ENCODE results near the gene RNF220. TPM values are rescaled to one million over a fixed set of nuclear protein-coding genes. Genes with fewer than 3 reads are reported as not detected.

Gene RNF220
- polyA plus RNA-seq, 1 donor (not counting 4 experiments of a cell fraction or from before 2014, with no cell fraction given): 42.7 TPM

- dilution Hi-C loops (cut with MboI; ENCODE audit: extremely low pct_ligation_motif_present, low sequenced_read_pairs): no loop called here
- Histone ChIP-seq H3K79me2 (ENCODE audit: control insufficient read depth, insufficient read depth, low read length) (no peaks in the 10 kb centered on the region), H3K4me2 (ENCODE audit: control insufficient read depth, extremely low read depth, insufficient read depth, low read depth, low read length) (no peak overlapping the region), H4K20me1 (ENCODE audit: control insufficient read depth, extremely low read depth, insufficient read depth, low read length) (no peaks in the 10 kb centered on the region), H3K4me1 (ENCODE audit: control insufficient read depth, extremely low read depth, insufficient read depth, low read length) (no peaks in the 10 kb centered on the region), H3K36me3 (ENCODE audit: control insufficient read depth in 2 of 2, extremely low read depth in 1 of 2, insufficient read depth in 2 of 2, low read length in 2 of 2) (no peaks in the 10 kb centered on the region), H3K9ac (ENCODE audit: control insufficient read depth, extremely low read depth, insufficient read depth, low read length) (no peak overlapping the region), H3K9me3 (ENCODE audit: control insufficient read depth, low read depth, low read length) (no peaks in the 10 kb centered on the region), H3K9me1 (ENCODE audit: control insufficient read depth, extremely low read depth, insufficient read depth, low read length) (no peaks in the 10 kb centered on the region), H3K27me3 (ENCODE audit: control insufficient read depth, extremely low read depth, insufficient read depth, low read length) (peaks cover 7% of the 10 kb centered on the region), H2AFZ (ENCODE audit: control insufficient read depth, low read length) (no peak overlapping the region), H3K27ac (ENCODE audit: control insufficient read depth, insufficient read depth, low read length) (no peak overlapping the region), H3K4me3 (ENCODE audit: control insufficient read depth in 2 of 3, extremely low read depth in 1 of 3, insufficient read depth in 2 of 3, low read depth in 1 of 3, low read length in 3 of 3) (no peak overlapping the region)
- DNase-seq (ENCODE audit: low read depth, low spot score) (no peak), FAIRE-seq (no peak)
- no peak for TF ChIP-seq CTCF (optimal IDR thresholded peaks at IDR 0.05 in 1 of 3, IDR thresholded peaks at IDR 0.05 in 1 of 3, conservative IDR thresholded peaks at IDR 0.05 in 1 of 3; ENCODE audit: extremely low read depth in 1 of 3, insufficient read depth in 2 of 3, low read length in 3 of 3)
- no peak for TF ChIP-seq EZH2 (IDR thresholded peaks at IDR 0.05; ENCODE audit: low read length)
Measured at GRCh38 chr1:44693900-44694299, 288.8 kb downstream of the RNF220 start.

- H3K27me3 ChIP-seq (ENCODE audit: control insufficient read depth, extremely low read depth, insufficient read depth, low read length): peaks cover 7% of the 10 kb centered on the region
- no peaks in the 10 kb centered on the region for H4K20me1 ChIP-seq (ENCODE audit: control insufficient read depth, extremely low read depth, insufficient read depth, low read length)
- no peak overlapping the region for H2AFZ ChIP-seq (ENCODE audit: control insufficient read depth, low read length)
- no peaks in the 10 kb centered on the region for H3K9me1 ChIP-seq (ENCODE audit: control insufficient read depth, extremely low read depth, insufficient read depth, low read length)
- no peaks in the 10 kb centered on the region for H3K36me3 ChIP-seq (ENCODE audit: control insufficient read depth in 2 of 2, extremely low read depth in 1 of 2, insufficient read depth in 2 of 2, low read length in 2 of 2)
- H3K79me2 ChIP-seq (ENCODE audit: control insufficient read depth, insufficient read depth, low read length): no peaks in the 10 kb centered on the region
- no peak overlapping the region for H3K4me3 ChIP-seq (ENCODE audit: control insufficient read depth in 2 of 3, extremely low read depth in 1 of 3, insufficient read depth in 2 of 3, low read depth in 1 of 3, low read length in 3 of 3)
- H3K4me2 ChIP-seq (ENCODE audit: control insufficient read depth, extremely low read depth, insufficient read depth, low read depth, low read length): no peak overlapping the region
- dilution Hi-C loops (cut with MboI; ENCODE audit: extremely low pct_ligation_motif_present, low sequenced_read_pairs): no loop called here
- no peak overlapping the region for H3K9ac ChIP-seq (ENCODE audit: control insufficient read depth, extremely low read depth, insufficient read depth, low read length)
- no peaks in the 10 kb centered on the region for H3K9me3 ChIP-seq (ENCODE audit: control insufficient read depth, low read depth, low read length)
- FAIRE-seq (no peak), DNase-seq (ENCODE audit: low read depth, low spot score) (no peak)
- H3K27ac ChIP-seq (ENCODE audit: control insufficient read depth, insufficient read depth, low read length): no peak overlapping the region
- TF ChIP-seq CTCF (optimal IDR thresholded peaks at IDR 0.05 in 1 of 3, IDR thresholded peaks at IDR 0.05 in 1 of 3, conservative IDR thresholded peaks at IDR 0.05 in 1 of 3; ENCODE audit: extremely low read depth in 1 of 3, insufficient read depth in 2 of 3, low read length in 3 of 3) (no peak), EZH2 (IDR thresholded peaks at IDR 0.05; ENCODE audit: low read length) (no peak)
- H3K4me1 ChIP-seq (ENCODE audit: control insufficient read depth, extremely low read depth, insufficient read depth, low read length): no peaks in the 10 kb centered on the region
Measured at GRCh38 chr1:44694863-44695478, 289.9 kb downstream of the RNF220 start.
